ENCODE data around the gene DYNC1LI1. TPM values are rescaled to one million over a fixed set of nuclear protein-coding genes. Genes with fewer than 3 reads are reported as not detected.

The DYNC1LI1 gene
- total RNA-seq, 1 experiment from 2014 or later, result 56.2 TPM

- no peak overlapping the region for H2AFZ ChIP-seq (ENCODE audit: low read length)
- no peak overlapping the region for H2AK5ac ChIP-seq (ENCODE audit: insufficient read length, low read length)
- H3K18ac ChIP-seq (ENCODE audit: insufficient read length, low read depth, low read length), result no peak overlapping the region
- no peaks in the 10 kb centered on the region for H3K79me1 ChIP-seq (ENCODE audit: insufficient read depth, low read depth, low read length, poor library complexity, severe bottlenecking)
- Mint-ChIP-seq H3K27ac (no peak overlapping the region), H3K4me1 (peaks cover 0 to 2% of the 10 kb centered on the region in 2 experiments; a peak in 1 of 4 replicates), H3K36me3 (ENCODE audit: insufficient read depth in 1 of 3, low read depth in 3 of 3) (no peaks in the 10 kb centered on the region), H3K4me3 (no peak overlapping the region), H3K9me3 (no peaks in the 10 kb centered on the region), H3K27me3 (ENCODE audit: low read depth) (no peaks in the 10 kb centered on the region)
- no peak overlapping the region for H2BK120ac ChIP-seq (ENCODE audit: low read depth, low read length, poor library complexity, severe bottlenecking)
- H3K4me1 ChIP-seq (ENCODE audit: insufficient read depth, low read length), result no peaks in the 10 kb centered on the region
- peak; percentile 67 for DNase-seq
- no peak overlapping the region for H3K4ac ChIP-seq (ENCODE audit: low read depth, low read length)
- H3K23me2 ChIP-seq (ENCODE audit: insufficient read length, low read depth, low read length, poor library complexity, severe bottlenecking), result no peaks in the 10 kb centered on the region
- peak; percentile 89 for TF ChIP-seq CTCF (conservative IDR thresholded peaks at IDR 0.05)
- H3K9ac ChIP-seq (ENCODE audit: extremely low read depth, insufficient read length, low read length), result no peak overlapping the region
- no peak overlapping the region for H2BK15ac ChIP-seq (ENCODE audit: low read depth, low read length)
- H3K27me3 ChIP-seq (ENCODE audit: insufficient read depth, low read length), result no peaks in the 10 kb centered on the region
- no peak overlapping the region for H3K4me2 ChIP-seq (ENCODE audit: insufficient read depth, insufficient read length, low read length)
- no peak overlapping the region for H4K5ac ChIP-seq (ENCODE audit: insufficient read length, low read depth, low read length)
- H3K27ac ChIP-seq (ENCODE audit: insufficient read length, low read depth, low read length), result no peak overlapping the region
- no peaks in the 10 kb centered on the region for H4K20me1 ChIP-seq (ENCODE audit: control insufficient read depth, insufficient read depth, insufficient read length)
- H3K14ac ChIP-seq (ENCODE audit: insufficient read depth, low read length), result no peak overlapping the region
- no peaks in the 10 kb centered on the region for H3K9me3 ChIP-seq (ENCODE audit: control insufficient read depth, low read depth, low read length)
- no peak overlapping the region for H2BK20ac ChIP-seq (ENCODE audit: low read depth, low read length, poor library complexity, severe bottlenecking)
- H4K8ac ChIP-seq (replicated peaks; ENCODE audit: insufficient read length, low read depth, low read length), result no peak overlapping the region
- H2BK12ac ChIP-seq (ENCODE audit: insufficient read length, low read depth, low read length), result no peak overlapping the region
- H3K79me2 ChIP-seq (ENCODE audit: insufficient read depth, low read length), result no peaks in the 10 kb centered on the region
- WGBS (ENCODE audit: extremely low coverage, insufficient read length, low lambda C conversion rate), result no CpG with 5 or more reads among the region's 3 CpGs
- no peak overlapping the region for H4K91ac ChIP-seq (ENCODE audit: insufficient read length, low read depth, low read length)
- no peak overlapping the region for H3T11ph ChIP-seq (ENCODE audit: low read length)
- H3K23ac ChIP-seq (ENCODE audit: insufficient read length, low read depth, low read length), result no peak overlapping the region
- H2BK5ac ChIP-seq (ENCODE audit: insufficient read length, low read length), result no peak overlapping the region
- no peak overlapping the region for H3K56ac ChIP-seq (ENCODE audit: insufficient read length, low read depth, low read length)
These were observed 60.5 kb downstream of the DYNC1LI1 start for GRCh38 chr3:32510075-32510724.

Measured in H9 (cell line).